Measurements from ENCODE around the gene PSD4.

Gene PSD4
- 392 reads per million, percentile 97 among the genes with 10 or more reads in this experiment for total RNA-seq

DNA sequence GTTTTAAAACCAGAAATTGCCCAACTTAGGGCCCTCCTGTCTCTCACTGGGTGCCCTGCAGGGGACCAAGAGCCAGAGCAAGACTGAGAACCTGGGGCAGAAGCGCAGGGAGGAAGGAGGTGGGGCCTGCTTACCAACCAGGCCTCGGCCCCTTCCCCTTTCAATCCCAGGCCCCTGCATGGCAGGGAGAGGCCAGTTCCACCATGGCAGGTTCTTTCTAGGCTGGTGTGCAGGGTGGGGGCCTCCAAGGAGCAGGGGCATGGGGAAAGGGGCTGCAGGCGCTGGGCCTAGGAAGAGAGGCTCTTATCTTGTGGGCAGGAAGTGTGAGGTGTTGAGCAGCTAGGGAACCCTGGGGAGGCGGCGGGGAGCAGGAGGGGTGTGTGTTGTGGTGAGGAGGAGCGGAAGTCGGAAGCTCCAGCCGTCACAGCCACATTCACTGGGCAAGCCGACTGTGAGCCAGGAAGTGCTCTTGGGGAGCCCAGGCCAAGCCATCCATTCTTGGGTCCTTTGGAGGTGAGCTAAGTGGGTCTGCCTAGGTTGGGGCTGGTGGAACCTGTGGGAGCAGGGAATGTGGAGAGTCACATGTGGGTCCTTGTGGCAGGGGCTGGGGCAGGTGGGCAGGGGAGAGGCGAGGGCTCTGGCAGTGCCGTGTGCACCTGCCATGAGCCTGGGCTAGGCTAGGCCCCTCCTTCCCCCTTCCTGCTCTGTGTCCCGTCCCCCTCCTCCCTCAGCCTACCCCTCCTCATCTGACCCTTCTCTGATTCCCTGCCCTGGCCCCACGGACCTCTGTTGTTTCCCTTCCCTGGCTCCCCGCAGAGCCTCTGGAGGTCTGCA, at the start of gene PSD4:
Gene PSD4 (plus strand): TSS at position 430 of the 834 bp plus-strand sequence. CDS start 8,486 bp downstream, outside the sequence.
- peak; percentile 77 for DNase-seq

DNA sequence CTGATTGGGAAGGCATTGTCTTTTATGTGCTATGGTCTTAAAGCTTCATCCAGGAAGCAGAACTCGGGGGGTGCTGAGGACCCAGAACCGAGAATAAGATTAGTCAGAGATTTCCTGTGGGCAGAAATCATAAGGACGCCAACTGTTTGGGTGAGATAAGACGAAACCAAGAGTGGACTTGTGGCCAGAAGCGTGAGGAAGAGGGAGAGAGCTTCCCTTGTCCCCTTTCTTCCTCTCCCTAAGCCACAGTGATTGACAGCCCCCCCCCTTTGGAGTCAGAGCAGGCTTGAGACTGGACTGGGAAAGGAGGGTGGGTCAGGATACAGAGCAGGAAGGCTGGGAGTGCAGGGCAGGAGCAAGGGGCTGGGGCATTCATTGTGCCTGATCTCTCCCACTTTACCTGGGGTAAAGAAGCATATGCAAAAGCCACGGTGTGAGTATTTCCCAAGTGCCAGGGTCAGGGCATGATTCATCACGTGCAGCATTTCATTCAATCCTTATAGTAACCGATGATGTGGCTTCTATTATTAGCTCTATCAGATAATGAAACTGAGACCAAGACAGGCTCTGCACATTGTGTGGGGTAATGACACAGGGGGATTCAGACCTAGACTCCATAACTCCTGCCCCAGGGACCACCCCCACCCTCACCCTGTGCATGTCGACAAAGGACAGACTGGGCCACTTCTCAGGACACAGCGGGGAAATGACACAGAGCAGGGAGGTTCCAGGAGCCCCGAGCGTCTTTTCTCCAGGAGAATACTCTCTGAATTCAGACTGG, 49.4 kb upstream of the PSD4 start:
- DNase-seq = no peak

DNA sequence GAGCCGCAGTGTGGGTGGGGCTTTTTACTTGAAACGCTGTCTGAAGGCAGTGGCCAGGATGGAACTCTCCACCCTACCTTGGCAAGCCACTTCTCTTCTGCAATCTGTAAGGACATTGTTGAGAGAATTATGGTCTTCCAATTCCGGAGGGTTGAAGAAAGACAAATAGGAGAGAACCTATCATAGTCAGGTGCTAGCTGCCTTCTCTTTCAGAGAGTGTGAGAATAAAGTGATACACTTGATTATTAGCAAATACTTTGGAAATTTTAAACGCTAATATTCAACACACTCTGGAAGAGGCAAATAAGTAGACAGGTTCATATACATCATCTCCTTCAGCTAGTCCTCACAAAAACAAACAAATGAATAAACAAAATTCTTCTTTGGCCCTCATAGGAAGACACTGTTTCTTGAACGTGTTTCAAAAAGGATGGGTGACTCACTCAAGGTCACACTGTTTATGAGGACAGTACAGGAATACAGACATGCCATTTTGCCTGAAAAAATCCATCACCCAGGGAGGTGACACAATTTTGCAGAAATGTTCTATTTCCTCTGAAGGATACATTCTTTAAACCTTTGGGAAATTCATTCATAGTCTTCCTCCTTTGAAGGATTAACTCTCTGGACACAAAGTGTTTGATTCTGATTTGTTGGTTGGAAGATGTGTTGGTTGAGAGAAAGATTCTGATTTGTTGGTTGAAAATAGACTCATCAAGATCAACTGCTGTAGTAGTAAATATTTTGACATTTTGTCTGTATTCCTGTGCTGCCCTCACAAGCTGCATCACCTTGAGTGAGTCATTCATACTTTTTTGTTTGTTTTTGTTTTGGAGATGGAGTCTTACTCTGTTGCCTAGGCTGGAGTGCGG, 48.6 kb upstream of the PSD4 start:
- no peak for DNase-seq

DNA sequence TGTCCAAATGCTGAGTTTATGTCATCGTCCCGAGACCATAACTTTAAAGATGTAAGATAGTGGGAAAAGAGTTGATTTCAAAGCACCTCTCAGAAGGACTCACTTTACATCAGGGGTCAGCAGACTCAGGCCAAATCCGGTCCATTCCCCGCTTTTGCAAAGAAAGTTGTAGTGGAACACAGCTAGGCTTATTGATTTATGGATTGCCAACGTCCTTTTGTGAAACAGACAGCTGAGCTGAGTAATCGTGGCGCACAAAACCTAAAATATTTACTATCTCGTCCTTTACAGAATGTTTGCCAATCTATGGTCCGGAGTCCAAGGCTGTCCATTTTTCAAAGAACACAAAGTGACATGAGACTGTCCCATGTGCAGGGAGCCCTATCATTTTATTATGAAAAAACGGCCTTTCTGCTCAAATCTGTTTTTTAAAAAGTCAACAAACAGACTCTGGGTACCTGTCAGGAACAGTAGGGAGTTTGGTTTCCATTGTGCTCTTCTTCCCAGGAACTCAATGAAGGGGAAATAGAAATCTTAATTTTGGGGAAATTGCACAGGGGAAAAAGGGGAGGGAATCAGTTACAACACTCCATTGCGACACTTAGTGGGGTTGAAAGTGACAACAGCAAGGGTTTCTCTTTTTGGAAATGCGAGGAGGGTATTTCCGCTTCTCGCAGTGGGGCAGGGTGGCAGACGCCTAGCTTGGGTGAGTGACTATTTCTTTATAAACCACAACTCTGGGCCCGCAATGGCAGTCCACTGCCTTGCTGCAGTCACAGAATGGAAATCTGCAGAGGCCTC, 46.7 kb upstream of the PSD4 start, which contains the start of gene IL1RN:
Gene IL1RN (plus strand): TSS at position 754 of the 801 bp plus-strand sequence. CDS start 27 bp downstream, at position 781.
- no peak for DNase-seq

DNA sequence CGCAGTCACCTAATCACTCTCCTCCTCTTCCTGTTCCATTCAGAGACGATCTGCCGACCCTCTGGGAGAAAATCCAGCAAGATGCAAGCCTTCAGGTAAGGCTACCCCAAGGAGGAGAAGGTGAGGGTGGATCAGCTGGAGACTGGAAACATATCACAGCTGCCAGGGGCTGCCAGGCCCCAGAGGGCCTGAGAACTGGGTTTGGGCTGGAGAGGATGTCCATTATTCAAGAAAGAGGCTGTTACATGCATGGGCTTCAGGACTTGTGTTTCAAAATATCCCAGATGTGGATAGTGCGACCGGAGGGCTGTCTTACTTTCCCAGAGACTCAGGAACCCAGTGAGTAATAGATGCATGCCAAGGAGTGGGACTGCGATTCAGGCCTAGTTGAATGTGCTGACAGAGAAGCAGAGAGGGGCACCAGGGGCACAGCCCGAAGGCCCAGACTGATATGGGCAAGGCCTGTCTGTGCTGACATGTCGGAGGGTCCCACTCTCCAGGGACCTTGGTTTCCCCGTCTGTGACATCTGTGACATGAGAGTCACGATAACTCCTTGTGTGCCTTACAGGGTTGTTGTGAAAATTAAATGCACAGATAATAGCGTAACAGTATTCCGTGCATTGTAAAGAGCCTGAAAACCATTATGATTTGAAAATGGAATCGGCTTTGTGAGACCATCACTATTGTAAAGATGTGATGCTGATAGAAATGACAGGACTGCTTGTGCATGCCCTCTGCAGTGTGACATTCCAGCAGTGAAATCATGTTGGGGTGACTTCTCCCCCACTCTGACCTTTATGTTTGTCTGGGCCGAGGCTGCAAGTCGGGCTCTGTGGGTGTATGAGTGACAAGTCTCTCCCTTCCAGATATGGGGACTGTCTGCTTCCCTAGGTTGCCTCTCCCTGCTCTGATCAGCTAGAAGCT, 45.9 kb upstream of the PSD4 start:
- DNase-seq = no peak

DNA sequence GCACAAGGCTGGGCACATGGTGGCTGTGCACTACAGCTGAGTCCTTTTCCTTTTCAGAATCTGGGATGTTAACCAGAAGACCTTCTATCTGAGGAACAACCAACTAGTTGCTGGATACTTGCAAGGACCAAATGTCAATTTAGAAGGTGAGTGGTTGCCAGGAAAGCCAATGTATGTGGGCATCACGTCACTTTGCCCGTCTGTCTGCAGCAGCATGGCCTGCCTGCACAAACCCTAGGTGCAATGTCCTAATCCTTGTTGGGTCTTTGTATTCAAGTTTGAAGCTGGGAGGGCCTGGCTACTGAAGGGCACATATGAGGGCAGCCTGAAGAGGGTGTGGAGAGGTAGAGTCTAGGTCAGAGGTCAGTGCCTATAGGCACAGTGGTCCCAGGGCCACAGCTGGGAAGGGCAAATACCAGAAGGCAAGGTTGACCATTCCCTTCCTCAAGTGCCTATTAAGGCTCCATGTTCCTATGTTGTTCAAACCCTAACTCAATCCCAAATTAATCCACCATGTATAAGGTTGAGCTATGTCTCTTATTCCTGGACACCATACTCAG, 44.2 kb upstream of the PSD4 start:
- DNase-seq = no peak

DNA sequence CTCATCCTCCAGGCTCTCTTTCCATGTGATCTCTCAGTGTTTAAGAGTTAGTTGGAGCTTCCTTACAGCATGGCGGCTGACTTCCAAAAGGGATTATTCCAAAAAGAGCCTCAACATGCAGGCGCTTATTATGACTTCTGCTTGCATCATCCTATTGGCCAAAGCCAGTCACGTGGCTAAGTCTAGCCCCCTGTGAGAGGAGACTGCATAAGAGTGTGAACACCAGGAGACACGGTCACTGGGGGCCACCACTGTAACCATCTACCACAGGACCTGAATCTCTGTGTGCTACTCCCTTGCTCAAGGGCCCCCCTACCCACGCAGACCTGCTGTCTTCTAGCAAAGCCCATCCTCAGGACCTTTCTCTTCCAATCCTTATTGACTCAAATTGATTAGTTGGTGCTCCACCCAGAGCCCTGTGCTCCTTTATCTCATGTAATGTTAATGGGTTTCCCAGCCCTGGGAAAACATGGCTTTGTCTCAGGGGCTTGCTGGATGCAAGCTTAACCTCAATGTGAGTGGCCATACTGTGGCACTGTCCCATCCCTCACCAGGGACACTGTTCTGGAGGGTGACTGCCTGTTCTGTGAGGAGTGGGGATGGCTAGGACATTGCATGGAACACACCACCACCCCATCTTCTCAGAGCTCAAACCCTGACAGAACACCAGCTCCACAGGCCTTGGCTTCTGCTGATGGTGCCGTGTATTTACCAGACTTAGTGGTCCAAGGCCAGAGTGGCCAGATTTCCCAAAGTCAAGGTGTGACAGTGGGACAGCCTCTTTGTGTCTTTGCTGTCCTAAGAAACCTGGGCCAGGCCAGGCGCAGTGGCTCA, 42.2 kb upstream of the PSD4 start:
- no peak for DNase-seq

DNA sequence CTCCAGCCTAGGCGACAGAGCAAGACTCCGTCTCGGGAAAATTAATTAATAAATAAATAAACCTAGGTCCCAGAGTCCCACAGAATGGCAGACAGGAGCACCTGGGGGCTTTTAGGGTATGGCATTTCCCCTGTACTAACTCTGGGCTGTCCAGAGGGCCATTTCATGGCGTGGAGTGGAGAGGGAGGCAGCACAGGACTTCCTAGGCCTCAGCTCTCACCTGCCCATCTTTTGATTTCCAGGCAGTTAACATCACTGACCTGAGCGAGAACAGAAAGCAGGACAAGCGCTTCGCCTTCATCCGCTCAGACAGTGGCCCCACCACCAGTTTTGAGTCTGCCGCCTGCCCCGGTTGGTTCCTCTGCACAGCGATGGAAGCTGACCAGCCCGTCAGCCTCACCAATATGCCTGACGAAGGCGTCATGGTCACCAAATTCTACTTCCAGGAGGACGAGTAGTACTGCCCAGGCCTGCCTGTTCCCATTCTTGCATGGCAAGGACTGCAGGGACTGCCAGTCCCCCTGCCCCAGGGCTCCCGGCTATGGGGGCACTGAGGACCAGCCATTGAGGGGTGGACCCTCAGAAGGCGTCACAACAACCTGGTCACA, 41.3 kb upstream of the PSD4 start:
- no peak for DNase-seq

DNA sequence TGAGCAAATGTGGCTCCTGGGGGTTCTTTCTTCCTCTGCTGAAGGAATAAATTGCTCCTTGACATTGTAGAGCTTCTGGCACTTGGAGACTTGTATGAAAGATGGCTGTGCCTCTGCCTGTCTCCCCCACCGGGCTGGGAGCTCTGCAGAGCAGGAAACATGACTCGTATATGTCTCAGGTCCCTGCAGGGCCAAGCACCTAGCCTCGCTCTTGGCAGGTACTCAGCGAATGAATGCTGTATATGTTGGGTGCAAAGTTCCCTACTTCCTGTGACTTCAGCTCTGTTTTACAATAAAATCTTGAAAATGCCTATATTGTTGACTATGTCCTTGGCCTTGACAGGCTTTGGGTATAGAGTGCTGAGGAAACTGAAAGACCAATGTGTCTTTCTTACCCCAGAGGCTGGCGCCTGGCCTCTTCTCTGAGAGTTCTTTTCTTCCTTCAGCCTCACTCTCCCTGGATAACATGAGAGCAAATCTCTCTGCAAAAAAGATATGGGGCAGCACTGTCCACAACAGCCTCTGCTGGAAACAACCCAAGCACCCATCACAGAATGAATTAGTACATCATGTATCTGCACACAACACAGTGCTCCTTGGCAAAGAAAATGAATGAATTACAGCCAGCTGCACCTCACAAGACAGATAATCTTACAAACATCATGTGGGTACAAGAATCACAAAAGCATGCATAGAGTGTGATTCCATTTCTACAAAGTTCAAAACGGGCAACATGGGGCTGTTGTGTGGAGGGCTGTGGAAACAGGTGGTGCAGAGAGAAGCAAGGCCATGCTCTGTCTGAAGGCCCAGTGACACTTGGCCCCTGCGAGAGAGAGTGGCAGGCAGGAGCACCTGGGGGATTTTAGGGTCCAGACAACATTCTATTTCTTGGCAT, 39.8 kb upstream of the PSD4 start:
- no peak for DNase-seq

DNA sequence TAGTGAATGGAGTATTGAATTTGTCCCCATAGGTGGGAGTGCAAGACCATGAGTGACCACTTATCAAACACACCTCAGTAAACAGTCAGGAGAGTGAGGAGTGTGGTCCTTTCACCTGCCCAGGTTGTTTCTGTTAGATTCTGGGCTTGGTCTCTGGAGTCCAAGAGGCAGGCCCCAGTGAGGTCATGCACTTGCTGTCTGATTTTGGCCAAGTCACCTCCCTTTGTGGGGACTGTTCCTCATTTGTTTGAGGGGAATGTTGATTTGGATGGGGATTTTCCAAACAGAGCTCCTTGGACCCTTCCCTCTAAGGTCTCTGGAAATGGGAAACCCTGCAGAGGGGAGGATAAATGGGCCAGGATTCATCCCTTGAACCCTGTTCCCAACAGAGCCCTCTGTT, 39.1 kb upstream of the PSD4 start:
- DNase-seq = no peak

DNA sequence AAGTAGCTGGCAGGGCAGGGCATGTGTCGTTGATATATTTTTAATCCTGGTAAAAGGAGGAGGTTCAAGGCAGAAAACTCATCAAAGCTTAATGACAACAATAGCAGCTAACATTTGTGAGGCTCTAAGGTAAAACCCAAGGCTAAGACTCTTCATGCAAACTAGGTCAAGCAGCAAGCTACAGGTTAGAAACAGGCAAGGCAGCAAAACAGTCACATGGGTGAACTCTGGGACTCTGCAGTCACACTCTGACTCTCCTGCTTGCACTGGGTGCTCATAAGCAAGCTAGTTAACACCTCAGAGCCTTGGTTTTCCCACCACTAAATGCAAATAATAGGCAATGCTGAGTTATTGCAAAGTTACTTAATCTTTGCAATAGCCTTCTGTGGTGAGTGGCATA, 38.5 kb upstream of the PSD4 start:
- DNase-seq = no peak

DNA sequence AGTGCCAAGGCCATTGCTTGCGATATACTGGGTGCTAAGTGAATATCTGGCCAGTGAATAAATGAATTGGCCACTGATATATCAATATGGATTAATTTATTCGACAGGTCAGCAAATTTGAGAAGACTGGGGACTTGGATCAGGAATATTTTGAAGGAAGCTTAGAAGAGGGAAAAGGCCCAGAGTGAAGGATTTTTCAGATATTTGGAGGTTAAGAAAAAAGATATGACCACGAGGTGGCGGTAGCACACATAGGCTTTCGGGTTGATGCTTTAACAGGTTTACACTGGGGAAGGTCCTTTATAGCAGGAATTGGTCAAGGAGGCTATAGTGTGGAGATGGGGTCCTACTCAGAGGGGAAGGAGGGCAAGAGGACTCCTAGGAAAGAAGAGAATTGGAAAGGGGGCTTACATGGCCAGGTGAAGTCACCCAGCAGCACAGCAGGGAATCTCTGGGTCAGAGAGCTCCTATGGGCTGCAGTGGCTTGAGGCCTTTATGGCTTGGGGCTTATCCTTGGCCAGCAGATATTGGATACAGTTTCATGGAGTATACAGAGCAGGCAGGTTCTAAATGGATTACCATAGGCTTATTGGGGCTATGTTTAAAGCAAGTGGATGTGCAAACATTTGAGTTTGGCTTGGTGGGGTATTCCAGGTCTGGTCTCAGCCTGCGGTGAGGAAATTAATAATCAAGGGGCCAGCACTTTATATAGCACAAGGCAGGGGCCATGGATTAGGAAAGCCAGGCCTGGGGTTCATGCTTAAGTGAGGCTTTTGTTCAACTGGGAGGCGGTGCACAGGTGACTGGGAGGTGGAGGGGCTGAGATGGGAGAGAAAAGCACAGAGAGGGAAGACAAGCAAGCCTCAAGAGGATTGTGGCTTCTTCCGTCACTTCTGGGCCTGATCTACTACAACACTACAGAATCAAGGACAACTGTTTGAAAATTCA, 36.7 kb upstream of the PSD4 start:
- DNase-seq = peak; percentile 21

DNA sequence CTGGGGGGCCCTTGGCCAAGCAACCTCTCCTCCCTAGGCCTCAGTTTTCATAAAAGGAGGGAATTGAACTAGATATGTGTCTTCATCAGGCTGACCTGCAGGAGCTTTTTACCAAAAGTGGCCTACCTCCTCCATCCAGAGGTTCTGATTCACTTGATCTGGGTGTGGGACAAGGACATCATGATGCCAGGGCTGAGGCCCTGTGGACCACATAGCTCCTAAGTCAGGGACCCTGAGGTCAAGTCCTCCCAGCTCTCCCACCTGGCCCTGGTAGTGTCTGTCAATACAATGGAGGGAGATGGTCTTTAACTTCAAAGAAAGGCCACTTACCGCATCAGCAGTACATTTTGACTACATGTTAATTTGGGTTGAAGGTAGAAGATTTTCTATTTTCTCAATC, 35.9 kb upstream of the PSD4 start:
- DNase-seq = no peak

DNA sequence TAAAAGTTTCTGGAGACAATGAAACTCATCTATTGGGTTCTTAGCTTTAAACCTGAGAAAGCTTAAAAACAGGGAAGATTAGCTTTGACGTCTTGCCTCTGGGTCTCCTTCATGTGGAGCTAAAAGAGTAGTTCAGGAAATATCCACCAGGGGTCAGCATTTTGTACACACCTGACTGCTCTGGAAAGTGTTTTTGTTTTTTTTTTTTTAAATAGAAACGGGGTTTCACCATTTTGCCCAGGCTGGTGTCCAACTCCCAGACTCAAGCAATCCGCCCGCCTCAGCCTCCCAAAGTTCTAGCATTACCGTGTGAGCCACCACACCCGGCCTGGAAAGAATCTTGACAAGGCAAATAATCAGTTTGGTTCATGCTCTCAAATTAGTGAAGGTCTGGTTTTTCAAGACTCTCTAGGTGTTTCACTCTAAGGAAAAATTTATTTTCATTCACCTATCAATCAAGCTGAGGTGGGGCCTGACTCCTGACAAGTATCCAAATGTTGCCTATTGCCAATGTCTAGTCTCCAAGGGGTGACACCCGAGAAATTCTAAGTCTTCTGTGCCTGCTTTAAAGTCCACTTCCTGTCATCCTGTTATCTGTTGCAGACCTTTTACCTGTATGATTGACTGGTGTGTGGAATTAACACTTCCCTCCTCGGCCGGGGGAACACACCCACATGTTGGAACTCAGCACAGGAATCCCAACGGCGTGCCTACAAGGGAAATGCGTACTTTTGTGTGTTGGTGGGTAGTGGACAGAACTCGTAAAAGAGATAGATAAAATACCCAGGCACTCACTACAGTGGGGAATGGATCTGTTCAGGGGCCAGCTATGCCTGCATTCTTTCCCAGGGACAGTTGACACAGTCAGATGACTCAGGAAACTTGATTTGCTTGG, 35.1 kb upstream of the PSD4 start:
- DNase-seq = peak; percentile 59

DNA sequence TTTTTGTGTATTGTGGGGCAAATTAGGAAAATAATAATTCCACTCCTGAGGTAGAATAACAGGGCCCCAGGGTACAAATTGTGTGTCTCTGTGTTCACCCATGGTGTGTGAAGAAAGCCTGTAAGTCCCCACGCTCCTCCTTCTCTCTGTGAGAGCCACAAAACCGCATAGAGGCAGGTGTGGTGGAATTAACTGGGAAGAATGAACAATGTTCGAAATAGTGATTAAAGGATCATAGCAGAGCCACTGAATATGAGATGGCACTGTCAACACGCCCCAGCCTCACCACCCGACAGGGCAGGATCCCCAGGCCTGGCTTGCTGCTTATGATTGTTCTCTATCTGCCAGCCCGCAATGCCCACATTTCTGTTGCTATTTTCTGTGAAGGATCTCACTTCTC, 32.3 kb upstream of the PSD4 start:
- no peak for DNase-seq

DNA sequence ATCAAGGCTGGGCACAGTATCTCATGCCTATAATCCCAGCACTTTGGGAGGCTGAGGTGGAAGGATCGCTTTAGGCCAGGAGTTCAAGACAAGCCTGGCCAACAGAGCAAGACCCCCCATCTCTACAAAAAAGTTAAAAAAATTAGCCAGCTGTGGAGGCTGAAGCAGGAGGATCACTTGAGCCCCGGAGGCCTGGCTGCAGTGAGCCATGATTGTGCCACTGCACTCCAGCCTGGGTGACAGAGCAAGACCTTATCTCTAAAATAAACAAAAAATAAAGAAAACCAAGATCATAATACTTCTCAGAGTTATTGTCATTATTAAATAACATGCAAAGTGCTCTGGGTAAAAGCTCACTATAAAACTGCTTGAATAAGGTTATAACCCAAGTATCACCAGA, 31.5 kb upstream of the PSD4 start:
- no peak for DNase-seq

All from effector CD4-positive, alpha-beta T cell (primary cell).